ENCODE measurements around the gene DOCK2.

The DOCK2 gene

GRCh38 chr5:170103447-170103846 is 466.4 kb downstream of the DOCK2 start:
- peaks cover 11% of the 10 kb centered on the region for H3K4me1 Mint-ChIP-seq (ENCODE audit: low read depth)
- H3K9me3 Mint-ChIP-seq: no peaks in the 10 kb centered on the region
- intact Hi-C loops (cut with micrococcal nuclease): loop anchor here (10.0 kb wide), 1 partner anchor 321 kb away; no protein-coding TSS in a partner anchor
- H3K27ac Mint-ChIP-seq: no peak overlapping the region
- H3K36me3 Mint-ChIP-seq (ENCODE audit: low read depth): no peaks in the 10 kb centered on the region
- peaks cover 14% of the 10 kb centered on the region for H3K27me3 Mint-ChIP-seq
- H3K4me3 Mint-ChIP-seq: no peak overlapping the region

GRCh38 chr5:170104299-170104698 is 467.2 kb downstream of the DOCK2 start:
- no peaks in the 10 kb centered on the region for H3K36me3 Mint-ChIP-seq (ENCODE audit: low read depth)
- intact Hi-C loops (cut with micrococcal nuclease): loop anchor here (10.0 kb wide), 1 partner anchor 321 kb away; no protein-coding TSS in a partner anchor
- no peak overlapping the region for H3K4me3 Mint-ChIP-seq

DNA sequence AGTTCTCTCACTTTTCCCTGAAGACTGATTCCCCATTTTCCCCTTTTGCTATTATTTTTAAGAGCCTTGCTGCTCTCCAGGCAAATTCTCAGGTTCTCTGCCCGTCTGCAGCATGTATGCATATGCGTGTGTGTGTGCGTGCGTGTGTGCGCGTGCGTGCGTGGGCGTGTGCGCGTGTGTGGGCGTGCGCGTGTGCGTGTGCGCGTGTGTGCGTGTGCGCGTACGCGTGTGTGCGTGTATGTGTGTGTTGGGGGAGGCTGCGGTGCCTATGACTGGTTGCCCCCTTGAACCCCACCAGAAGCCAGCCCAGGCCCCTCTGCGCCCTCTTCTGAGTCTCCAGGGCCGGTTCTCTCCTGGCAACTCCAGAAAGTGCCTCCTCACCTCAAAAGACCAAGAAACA is 467.6 kb downstream of the DOCK2 start:
- Mint-ChIP-seq H3K4me3 (no peak overlapping the region), H3K4me1 (ENCODE audit: low read depth) (peaks cover 11% of the 10 kb centered on the region), H3K36me3 (ENCODE audit: low read depth) (no peaks in the 10 kb centered on the region), H3K27me3 (peaks cover 14% of the 10 kb centered on the region), H3K27ac (no peak overlapping the region), H3K9me3 (no peaks in the 10 kb centered on the region)
- intact Hi-C loops (cut with micrococcal nuclease): loop anchor here (10.0 kb wide), 1 partner anchor 320 kb away; no protein-coding TSS in a partner anchor

More at GRCh38 chr5:170104299-170104698, 467.2 kb downstream of the DOCK2 start:
- H3K27ac Mint-ChIP-seq: no peak overlapping the region
- H3K4me1 Mint-ChIP-seq (ENCODE audit: low read depth): peaks cover 11% of the 10 kb centered on the region
- H3K27me3 Mint-ChIP-seq: peaks cover 14% of the 10 kb centered on the region
- H3K9me3 Mint-ChIP-seq: no peaks in the 10 kb centered on the region

DNA sequence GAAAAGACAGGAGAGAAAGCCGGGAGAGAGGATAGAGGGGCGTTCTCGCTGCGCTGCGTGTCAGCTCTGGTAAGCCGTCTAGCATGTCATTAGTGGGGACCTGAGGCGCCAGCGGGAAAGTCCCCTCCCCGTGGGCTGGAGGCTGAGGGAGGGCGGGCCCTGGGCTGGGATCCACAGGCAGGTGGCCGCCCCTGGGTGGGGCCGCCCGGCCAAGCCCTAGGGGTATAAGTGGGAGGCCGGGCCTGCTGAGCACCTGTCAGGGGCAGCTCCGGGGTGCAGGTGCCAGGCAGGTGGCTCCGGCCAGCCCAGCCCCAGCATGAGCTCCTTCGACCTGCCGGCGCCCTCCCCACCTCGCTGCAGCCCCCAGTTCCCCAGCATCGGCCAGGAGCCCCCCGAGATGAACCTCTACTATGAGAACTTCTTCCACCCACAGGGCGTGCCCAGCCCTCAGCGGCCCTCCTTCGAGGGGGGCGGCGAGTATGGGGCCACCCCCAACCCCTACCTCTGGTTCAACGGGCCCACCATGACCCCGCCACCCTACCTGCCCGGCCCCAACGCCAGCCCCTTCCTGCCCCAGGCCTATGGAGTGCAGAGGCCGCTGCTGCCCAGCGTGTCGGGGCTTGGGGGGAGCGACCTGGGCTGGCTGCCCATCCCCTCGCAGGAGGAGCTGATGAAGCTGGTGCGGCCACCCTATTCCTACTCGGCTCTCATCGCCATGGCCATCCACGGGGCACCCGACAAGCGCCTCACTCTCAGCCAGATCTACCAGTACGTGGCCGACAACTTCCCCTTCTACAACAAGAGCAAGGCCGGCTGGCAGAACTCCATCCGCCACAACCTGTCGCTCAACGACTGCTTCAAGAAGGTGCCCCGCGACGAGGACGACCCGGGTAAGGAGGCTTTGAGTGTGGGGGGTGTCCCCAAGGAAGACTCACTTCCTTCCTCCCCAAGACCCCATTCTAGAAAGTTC is 468.9 kb downstream of the DOCK2 start, which contains the start of gene FOXI1:
Gene FOXI1 (plus strand): TSS at position 256 of the 970 bp plus-strand sequence. CDS start 61 bp downstream, at position 317.
- no peaks in the 10 kb centered on the region for H3K9me3 Mint-ChIP-seq
- intact Hi-C loops (cut with micrococcal nuclease): loop anchor here (10.0 kb wide), 1 partner anchor 319 kb away; no protein-coding TSS in a partner anchor

GRCh38 chr5:170107674-170108073 is 470.6 kb downstream of the DOCK2 start:
- H3K27me3 Mint-ChIP-seq: peaks cover 14% of the 10 kb centered on the region
- intact Hi-C loops (cut with micrococcal nuclease): loop anchor here (10.0 kb wide), 1 partner anchor 317 kb away; no protein-coding TSS in a partner anchor
- H3K36me3 Mint-ChIP-seq (ENCODE audit: low read depth): no peaks in the 10 kb centered on the region

More for the DNA sequence above, 468.9 kb downstream of the DOCK2 start, which contains the start of gene FOXI1:
- Mint-ChIP-seq H3K4me1 (ENCODE audit: low read depth) (peaks cover 6% of the 10 kb centered on the region), H3K27ac (no peak within 1 kb of the TSS), H3K27me3 (peaks cover 14% of the 10 kb centered on the region), H3K4me3 (no peak within 1 kb of the TSS), H3K36me3 (ENCODE audit: low read depth) (no peaks in the 10 kb centered on the region)

GRCh38 chr5:170108266-170108785 is 471.3 kb downstream of the DOCK2 start:
- peaks cover 30% of the 10 kb centered on the region for H3K4me1 Mint-ChIP-seq (ENCODE audit: low read depth)
- H3K4me3 Mint-ChIP-seq: no peak overlapping the region

More at GRCh38 chr5:170107674-170108073, 470.6 kb downstream of the DOCK2 start:
- Mint-ChIP-seq H3K9me3 (no peaks in the 10 kb centered on the region), H3K4me3 (no peak overlapping the region), H3K4me1 (ENCODE audit: low read depth) (peaks cover 23% of the 10 kb centered on the region), H3K27ac (no peak overlapping the region)

GRCh38 chr5:170109059-170110031 is 472.3 kb downstream of the DOCK2 start:
- H3K4me1 Mint-ChIP-seq (ENCODE audit: low read depth): peaks cover 32% of the 10 kb centered on the region
- H3K27ac Mint-ChIP-seq: no peak overlapping the region
- no peaks in the 10 kb centered on the region for H3K9me3 Mint-ChIP-seq
- H3K27me3 Mint-ChIP-seq: peaks cover 14% of the 10 kb centered on the region
- H3K36me3 Mint-ChIP-seq (ENCODE audit: low read depth): no peaks in the 10 kb centered on the region
- no peak overlapping the region for H3K4me3 Mint-ChIP-seq
- intact Hi-C loops (cut with micrococcal nuclease): loop anchor here (10.0 kb wide), 1 partner anchor 315 kb away; no protein-coding TSS in a partner anchor

More at GRCh38 chr5:170108266-170108785, 471.3 kb downstream of the DOCK2 start:
- Mint-ChIP-seq H3K36me3 (ENCODE audit: low read depth) (no peaks in the 10 kb centered on the region), H3K27me3 (peaks cover 14% of the 10 kb centered on the region), H3K9me3 (no peaks in the 10 kb centered on the region), H3K27ac (no peak overlapping the region)
- intact Hi-C loops (cut with micrococcal nuclease): loop anchor here (10.0 kb wide), 1 partner anchor 316 kb away; no protein-coding TSS in a partner anchor

DNA sequence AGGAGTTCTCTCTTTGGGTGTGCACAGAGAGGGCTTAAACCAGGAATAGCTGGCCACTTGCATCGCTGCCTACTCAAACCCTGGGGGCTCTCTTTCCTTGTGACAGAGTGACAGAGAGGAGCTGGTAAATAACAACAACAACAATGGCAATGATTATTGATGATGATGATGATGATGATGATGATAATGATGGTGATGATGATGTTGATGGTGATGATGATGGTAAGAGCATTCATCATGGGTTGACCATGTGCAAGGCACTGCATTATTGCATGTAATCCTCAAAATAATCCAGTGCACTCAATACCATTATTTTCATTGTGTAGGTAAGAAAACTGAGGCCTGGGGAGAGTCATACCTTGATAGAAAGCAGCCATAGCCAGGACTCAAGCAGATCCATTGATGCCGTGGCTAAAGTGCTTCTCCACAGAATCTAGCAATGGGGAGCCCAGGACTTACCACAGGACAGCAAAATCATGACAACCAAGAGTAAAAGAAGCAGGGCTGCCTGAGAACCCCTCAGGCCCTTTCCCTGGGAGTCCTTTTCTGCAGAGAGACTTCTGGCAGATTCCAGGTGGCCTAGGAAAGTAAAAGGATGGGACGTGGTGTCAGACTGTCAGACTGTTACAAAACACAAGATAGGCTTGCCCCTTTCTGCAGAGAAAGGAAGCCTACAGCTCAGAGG is 473.5 kb downstream of the DOCK2 start:
- Mint-ChIP-seq H3K36me3 (ENCODE audit: low read depth) (no peaks in the 10 kb centered on the region), H3K4me3 (no peak overlapping the region), H3K9me3 (no peaks in the 10 kb centered on the region), H3K27me3 (peaks cover 7% of the 10 kb centered on the region), H3K27ac (no peak overlapping the region), H3K4me1 (ENCODE audit: low read depth) (peaks cover 32% of the 10 kb centered on the region)
- intact Hi-C loops (cut with micrococcal nuclease): no loop called here

DNA sequence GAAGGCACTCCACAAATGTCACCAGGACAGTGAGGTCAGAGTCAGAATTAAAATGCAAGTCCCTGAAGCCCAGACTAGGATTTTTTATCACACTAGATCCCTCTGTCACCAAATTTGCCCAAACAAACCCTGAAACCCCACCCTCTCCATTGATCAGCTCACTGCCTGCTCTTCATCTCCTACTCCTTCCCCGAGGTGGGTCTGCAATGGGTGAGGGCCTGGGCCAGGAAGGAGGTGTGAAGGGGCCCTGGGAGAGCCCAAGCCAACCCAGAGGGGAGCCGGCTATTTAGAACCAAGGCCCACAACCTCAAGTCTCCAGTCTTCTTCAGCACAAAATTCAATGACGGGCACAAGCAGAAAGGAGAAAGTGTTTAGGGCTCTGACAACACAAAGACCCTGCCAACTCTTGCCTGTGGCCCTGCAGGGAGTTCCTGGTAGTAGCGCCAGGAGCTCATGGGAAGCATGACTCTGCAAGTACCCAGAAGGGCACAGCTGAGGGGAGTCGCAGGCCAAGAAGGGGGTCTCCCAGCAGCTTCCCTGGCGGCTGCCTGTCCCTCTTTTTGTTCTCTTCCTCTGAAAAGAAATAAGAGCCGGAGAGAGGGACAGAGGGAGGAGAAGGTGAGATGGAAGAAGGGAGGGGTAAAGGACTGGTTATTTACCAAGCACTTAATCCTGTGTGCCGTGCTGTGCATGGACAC is 474.2 kb downstream of the DOCK2 start:
- H3K27me3 Mint-ChIP-seq: peaks cover 4% of the 10 kb centered on the region
- intact Hi-C loops (cut with micrococcal nuclease): no loop called here
- H3K27ac Mint-ChIP-seq: no peak overlapping the region
- no peaks in the 10 kb centered on the region for H3K36me3 Mint-ChIP-seq (ENCODE audit: low read depth)
- H3K4me3 Mint-ChIP-seq: no peak overlapping the region
- no peaks in the 10 kb centered on the region for H3K9me3 Mint-ChIP-seq
- H3K4me1 Mint-ChIP-seq (ENCODE audit: low read depth): peaks cover 31% of the 10 kb centered on the region

- Mint-ChIP-seq H3K36me3 (ENCODE audit: low read depth) (no peaks in the 10 kb centered on the region), H3K4me1 (ENCODE audit: low read depth) (peaks cover 27% of the 10 kb centered on the region), H3K27me3 (no peaks in the 10 kb centered on the region), H3K4me3 (no peak overlapping the region), H3K27ac (no peak overlapping the region), H3K9me3 (no peaks in the 10 kb centered on the region)
- intact Hi-C loops (cut with micrococcal nuclease): no loop called here
These were observed 475.9 kb downstream of the DOCK2 start for GRCh38 chr5:170112876-170113521.

GRCh38 chr5:170113522-170113900 is 476.4 kb downstream of the DOCK2 start:
- Mint-ChIP-seq H3K9me3 (no peaks in the 10 kb centered on the region), H3K36me3 (ENCODE audit: low read depth) (no peaks in the 10 kb centered on the region), H3K4me3 (no peak overlapping the region), H3K27me3 (no peaks in the 10 kb centered on the region), H3K27ac (no peak overlapping the region), H3K4me1 (ENCODE audit: low read depth) (peaks cover 27% of the 10 kb centered on the region)
- intact Hi-C loops (cut with micrococcal nuclease): no loop called here

- Mint-ChIP-seq H3K9me3 (no peaks in the 10 kb centered on the region), H3K36me3 (ENCODE audit: low read depth) (no peaks in the 10 kb centered on the region), H3K27ac (no peak overlapping the region), H3K4me1 (ENCODE audit: low read depth) (peaks cover 27% of the 10 kb centered on the region), H3K4me3 (no peak overlapping the region), H3K27me3 (no peaks in the 10 kb centered on the region)
- intact Hi-C loops (cut with micrococcal nuclease): no loop called here
These were observed 477.2 kb downstream of the DOCK2 start for GRCh38 chr5:170114271-170114670.

Data from dendritic cell treated with granulocyte-macrophage colony-stimulating factor and Interleukin-4, amounts not matched to agents 40 ng/mL and 50 ng/mL, for 4 days (primary cell).